NCI-H82 (cell line): ENCODE measurements around the gene CPZ.
A peak's percentile ranks its signal among the peaks of the same experiment; 100 is the strongest.

Experiments
- DNase-seq: peaks from one replicate; lab custom pipeline; 2025; lab: John Stamatoyannopoulos, UW

Gene CPZ

GRCh38 chr4:8592366-8593263 lies at the start of gene CPZ:
Gene CPZ, plus strand, starts transcription at chr4:8592765. Its CDS starts 69 bp downstream, at chr4:8592834.
- no peak for DNase-seq

GRCh38 chr4:8542776-8543525 lies 49.6 kb upstream of the CPZ start:
- no peak for DNase-seq

DNA sequence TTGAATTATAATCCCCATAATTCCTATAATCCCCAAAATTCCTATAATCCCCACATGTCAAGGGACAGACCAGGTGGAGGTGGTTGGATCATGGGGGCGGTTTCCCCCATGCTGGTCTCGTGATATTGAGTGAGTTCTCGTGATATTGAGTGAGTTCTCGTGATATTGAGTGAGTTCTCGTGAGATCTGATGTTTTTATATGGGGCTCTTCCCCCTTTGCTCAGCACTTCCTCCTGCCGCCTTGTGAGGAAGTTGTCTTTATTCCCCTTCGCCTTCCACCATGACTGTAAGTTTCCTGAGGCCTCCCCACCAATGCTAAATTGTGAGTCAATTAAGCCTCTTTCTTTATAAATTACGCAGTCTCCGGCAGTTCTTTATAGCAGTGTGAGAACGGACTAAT lies 48.9 kb upstream of the CPZ start:
- no peak for DNase-seq

DNA sequence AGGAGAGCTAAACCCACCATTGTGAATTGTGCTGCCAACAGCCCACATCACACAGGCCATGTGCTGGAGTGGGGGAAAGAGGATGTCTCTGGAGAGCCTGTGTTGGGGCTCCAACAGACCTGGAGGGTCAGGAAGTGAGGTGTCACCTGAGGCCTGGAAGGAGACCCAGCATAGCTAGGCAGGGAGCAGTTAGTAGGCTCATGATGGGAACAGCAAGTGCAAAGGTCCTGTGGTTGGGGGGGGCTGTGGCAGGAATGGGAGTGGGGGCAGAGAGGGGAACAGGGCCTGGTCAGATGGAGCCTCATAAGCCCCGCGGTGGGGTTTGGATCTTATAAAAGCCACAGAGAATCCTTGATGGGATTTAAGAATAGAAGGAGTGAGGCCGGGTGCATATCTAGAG lies 48.3 kb upstream of the CPZ start:
- no peak for DNase-seq

DNA sequence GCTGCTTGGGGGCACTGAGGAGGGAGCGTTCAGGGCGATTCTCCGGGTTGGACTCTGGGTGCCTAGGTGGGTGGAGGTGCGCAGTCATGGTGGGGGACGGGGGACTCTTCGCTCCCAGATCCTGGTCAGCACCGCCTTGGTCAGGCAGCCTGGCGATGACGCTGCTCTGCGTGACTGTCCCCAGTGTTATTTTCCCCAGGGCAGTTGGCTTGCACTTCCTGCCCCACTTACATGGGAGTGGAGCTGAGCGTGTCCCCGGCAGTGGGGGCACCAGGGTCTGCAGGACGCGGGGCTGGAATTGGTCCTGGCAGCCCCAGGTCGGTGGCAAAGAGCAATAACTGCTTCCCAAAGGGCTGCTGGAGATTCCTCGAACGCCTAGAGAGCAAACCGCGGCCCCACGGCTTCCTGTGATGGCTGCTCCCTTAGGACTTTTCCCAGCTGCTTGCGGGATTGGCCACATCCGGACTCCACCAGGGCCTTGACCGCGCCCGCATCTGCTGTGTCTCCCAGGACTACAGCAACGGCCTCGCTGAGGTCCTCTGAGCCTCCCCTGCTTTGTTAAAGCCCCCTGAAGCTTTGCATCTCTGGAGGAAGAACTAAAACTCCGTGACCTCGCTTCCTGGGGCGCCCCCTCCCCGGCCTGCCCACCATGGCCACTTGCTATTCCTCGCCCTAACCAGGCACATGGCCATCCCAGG lies 47.7 kb upstream of the CPZ start:
- no peak for DNase-seq

DNA sequence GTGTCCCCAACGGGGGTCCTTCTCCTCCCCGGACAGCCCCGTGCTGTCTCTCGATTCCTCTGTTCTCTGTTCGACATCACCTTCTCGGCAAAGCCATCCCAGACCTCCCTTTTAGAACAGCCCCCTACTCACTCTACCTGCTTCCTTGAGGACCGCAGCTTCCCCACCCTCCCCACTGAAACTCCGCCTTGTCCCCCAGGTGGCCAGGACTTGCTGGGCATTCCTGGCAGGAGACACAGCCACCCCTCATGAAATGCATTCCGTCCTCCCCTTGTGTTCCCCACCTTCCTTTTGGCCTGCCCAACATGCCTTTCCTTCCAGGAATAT lies 47.2 kb upstream of the CPZ start:
- DNase-seq, result no peak

GRCh38 chr4:8546766-8547107 lies 45.8 kb upstream of the CPZ start:
- no peak for DNase-seq

DNA sequence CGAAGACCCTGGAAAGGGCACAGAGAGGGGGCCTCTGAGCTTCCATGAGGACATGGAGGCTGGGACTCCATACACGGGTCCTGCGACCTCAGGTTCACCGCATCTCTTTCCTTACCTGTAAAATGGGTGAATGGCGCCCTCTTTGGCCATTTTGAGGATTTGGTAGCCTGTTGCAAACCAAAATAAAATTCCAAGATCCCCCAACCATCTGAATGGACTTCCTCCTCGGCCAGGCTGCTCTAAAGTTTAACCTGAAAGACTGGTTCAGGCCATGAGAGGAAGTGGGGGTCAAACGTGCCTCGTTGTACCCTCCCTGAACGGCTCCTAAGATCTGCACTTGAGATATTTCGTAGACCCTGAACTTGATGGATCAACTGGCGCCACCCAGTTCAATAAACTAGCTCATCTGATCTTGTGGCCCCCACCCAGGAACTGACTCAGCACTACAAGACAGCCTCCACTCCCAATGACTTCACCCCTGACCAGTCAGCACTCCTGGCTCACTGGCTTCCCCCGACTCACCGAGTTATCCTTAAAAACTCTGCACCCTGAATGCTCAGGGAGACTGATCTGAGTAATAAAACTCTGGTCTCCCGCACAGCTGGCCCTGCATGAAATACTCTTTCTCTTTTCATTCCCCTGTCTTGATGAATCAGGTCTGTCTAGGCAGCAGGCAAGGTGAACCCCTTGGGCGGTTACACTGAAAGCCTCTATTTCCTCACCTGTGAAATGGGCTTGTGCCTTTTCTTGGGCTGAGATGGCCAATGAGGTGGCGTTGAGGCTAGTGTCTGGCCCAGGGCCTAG lies 45.3 kb upstream of the CPZ start:
- peak; percentile 26 for DNase-seq

GRCh38 chr4:8547912-8548730 lies 44.4 kb upstream of the CPZ start:
- DNase-seq, result no peak

DNA sequence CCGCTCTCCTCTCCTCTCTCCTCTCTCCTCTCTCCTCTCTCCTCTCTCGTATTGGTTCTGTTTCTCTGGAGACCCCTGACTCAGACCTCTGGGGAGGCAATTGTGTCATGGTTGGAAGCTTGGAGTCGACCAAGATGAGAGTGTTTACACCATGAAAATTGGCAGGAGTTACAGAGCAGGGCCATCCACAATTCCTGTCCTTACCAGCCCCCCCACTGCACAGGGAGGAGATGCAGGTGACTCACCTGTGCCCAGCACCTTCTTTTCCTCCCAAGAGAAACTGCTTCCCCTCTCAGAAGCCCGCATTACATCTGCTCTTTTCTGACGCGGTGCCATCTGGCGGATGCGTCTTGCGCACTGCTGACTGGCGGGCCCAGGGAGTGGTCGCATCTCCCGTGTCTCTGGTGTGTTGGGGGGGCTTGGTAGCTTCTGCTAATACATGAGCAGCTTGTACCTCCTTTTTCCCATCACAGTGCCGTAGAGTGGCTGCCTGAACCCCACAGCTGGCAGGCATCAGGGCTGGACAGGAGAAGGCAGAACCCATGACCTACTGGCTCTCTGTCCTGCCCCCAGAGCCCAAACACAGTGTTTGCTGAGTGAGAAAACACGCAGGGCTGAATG lies 43.7 kb upstream of the CPZ start:
- peak; percentile 4 for DNase-seq

DNA sequence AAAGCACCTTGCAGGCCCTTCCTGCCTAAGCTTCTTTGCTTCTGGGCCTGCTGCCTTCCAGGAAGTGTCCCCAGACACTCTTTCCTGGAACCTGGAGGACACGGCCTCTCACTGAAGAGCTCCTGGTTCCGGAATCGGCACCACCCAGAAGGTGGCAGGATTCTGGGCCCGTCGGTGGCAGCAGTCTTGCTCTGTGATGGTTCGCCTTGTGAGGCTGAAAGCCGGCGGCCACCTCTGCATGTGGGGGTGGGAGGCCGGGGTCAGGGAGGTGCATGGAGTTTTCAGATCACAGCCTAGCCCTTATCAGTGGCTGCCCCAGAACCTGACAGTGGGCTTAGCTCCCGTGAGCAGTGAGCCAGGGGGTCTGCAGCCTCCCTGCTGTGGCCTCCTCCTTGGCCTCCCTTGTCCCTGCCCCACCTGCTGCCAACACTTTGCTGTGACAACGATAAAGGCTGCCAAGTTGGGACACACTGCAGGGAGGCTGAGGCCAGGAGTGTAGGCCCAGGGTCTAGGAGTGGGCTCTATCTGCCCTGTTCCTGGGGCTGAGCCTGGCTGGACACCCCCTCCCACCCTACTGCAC lies 43.1 kb upstream of the CPZ start:
- DNase-seq, result no peak

DNA sequence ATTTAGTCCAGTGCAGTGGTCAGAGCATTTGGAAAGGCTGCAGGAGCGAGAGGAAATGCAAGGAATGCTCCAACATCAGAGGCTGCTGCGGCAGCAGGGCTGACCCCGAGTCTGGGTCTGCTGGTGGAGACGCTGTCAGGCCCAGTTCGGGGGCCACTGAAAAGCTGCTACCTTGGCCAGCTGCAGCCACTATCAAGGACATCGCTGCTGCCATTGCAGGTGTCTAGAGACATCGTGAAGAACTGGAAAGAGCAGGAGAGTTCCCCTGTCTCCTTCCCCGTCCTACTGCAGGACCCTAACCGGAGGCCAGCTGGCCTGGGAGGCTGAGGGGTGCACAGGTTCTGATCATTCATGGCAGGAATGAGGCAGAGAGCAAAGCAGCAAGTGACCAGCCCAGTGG lies 41.9 kb upstream of the CPZ start:
- DNase-seq, result no peak

- DNase-seq, result no peak
Measured at GRCh38 chr4:8552024-8552423, 40.5 kb upstream of the CPZ start.

DNA sequence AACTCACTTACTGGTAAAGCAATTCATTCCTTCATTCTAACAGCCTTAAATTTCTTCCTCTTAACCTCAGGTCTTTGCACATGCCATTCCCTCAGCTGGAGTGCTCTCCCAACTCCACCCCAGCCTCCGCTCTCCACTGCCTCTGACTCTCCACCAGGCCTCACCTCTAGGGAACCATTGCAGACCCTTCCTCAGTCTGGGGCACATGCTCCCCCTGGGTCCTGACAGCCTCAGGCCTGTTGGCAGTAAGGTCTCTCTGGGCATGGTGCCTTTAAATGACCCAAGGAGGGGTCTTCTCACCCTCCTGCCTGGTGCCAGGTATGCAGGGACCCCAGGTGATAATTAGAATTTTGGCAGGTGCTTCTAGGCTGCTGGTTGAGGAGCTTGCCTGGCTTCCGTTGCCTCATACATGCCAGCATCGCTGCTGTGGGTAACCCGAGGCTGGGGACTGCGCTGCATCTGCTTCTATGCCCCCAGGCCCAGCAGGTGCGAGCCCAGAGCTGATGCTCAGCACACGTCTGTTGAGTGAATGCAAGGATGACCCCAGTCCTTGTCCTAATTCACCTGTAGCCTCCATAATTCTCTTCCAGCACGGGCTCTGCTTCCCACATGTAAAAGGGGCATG lies 39.9 kb upstream of the CPZ start:
- DNase-seq, result no peak

- DNase-seq, result no peak
Measured at GRCh38 chr4:8553216-8553615, 39.3 kb upstream of the CPZ start.

- DNase-seq, result peak; percentile 64
Measured at GRCh38 chr4:8553991-8554405, 38.6 kb upstream of the CPZ start.

- no peak for DNase-seq
Measured at GRCh38 chr4:8554555-8555100, 37.9 kb upstream of the CPZ start.

GRCh38 chr4:8555716-8556115 lies 36.8 kb upstream of the CPZ start:
- no peak for DNase-seq

GRCh38 chr4:8556341-8557150 lies 36.0 kb upstream of the CPZ start:
- DNase-seq, result no peak
